A673 (cell line): Measurements from ENCODE around the gene GCGR.

Experiments used
- CTCF ChIP-seq: fragments of 300-800, 200-600 bp; sonication (generic); conservative IDR thresholded peaks from 2 replicates; pipeline ENCODE4 v1.5.1; 2017; ENCODE audit warnings: low read depth, mild to moderate bottlenecking, antibody characterized with exemption, low read length, moderate library complexity, mixed read lengths
- EZH2 ChIP-seq: fragments of 200-600 bp; sonication (generic); IDR thresholded peaks from 2 replicates; pipeline ENCODE4 v1.6.1; 2017; ENCODE audit warnings: borderline replicate concordance, low read depth, mild to moderate bottlenecking, mixed read lengths, antibody characterized with exemption, low read length; ENCODE audit not compliant: poor library complexity, severe bottlenecking

GRCh38 chr17:81828656-81829055, 24.7 kb downstream of the GCGR start:
- TF ChIP-seq CTCF (no peak), EZH2 (no peak)
